OCI-LY1 (cell line): ENCODE measurements around the gene PSD2.

ENCODE experiments used
- CTCF ChIP-seq: fragments of 200-600 bp; sonication (generic), shearing (Covaris generic); IDR thresholded peaks from 2 replicates; pipeline ENCODE4 v1.5.1; 2017; ENCODE audit warnings: mild to moderate bottlenecking, antibody characterized with exemption, low read length, moderate library complexity, mixed read lengths
- EZH2 ChIP-seq: fragments of 200-600 bp; sonication (generic), shearing (Covaris generic); IDR thresholded peaks from 2 replicates; pipeline ENCODE4 v1.8.0; 2017; ENCODE audit warnings: borderline replicate concordance, mixed run types, mild to moderate bottlenecking, antibody characterized with exemption, low read length, moderate library complexity, mixed read lengths

GRCh38 chr5:139878093-139878492 is 82.5 kb downstream of the PSD2 start:
- TF ChIP-seq CTCF (no peak), EZH2 (no peak)
